Mesangial cell (primary cell): ENCODE results near the gene RALGDS. TPM values are rescaled to one million over a fixed set of nuclear protein-coding genes. Genes with fewer than 3 reads are reported as not detected.

Experiments used
- total RNA-seq: library from RNA; depleted of rRNA; stranded (reverse); fragments of >200 nt; gene quantifications from 2 replicates; pipeline ENCODE4 v1.2.3, GENCODE V29; 2015

Gene RALGDS
- total RNA-seq, result 21.0 and 35.2 TPM in 2 replicates

GRCh38 chr9:133121198-133121914, at the start of gene RALGDS:
RALGDS (minus strand) TSS chr9:133121240; CDS start chr9:133121154, 86 bp downstream.

GRCh38 chr9:133163504-133164172, 42.6 kb upstream of the RALGDS start, which contains the start of gene GBGT1:
GBGT1 (minus strand) TSS chr9:133163914; CDS start chr9:133162412, 1,502 bp downstream.

GRCh38 chr9:133061764-133062145, 59.3 kb downstream of the RALGDS start, which contains the start of gene CEL:
CEL (plus strand) TSS chr9:133061981; CDS start chr9:133062003, 22 bp downstream.

Other genes with a start within 250 kb of the RALGDS start
- 0.49 and 2.4 TPM in 2 replicates for gene AK8, start 243.0 kb downstream of the RALGDS start, total RNA-seq
- gene SPACA9, start 242.3 kb downstream of the RALGDS start, total RNA-seq, result 1.6 and 12.3 TPM in 2 replicates
- gene TSC1, start 176.6 kb downstream of the RALGDS start, total RNA-seq, result 14.0 and 20.3 TPM in 2 replicates
- gene GFI1B, start 142.5 kb downstream of the RALGDS start, total RNA-seq, result not detected in 2 replicates
- gene GTF3C5, start 90.2 kb downstream of the RALGDS start, total RNA-seq, result 52.4 and 80.5 TPM in 2 replicates
- gene CEL, start 59.3 kb downstream of the RALGDS start, total RNA-seq, result 0.16 and 0.38 TPM in 2 replicates
- 5.3 and 6.5 TPM in 2 replicates for gene GBGT1, start 42.7 kb upstream of the RALGDS start, total RNA-seq
- not detected in 2 replicates for gene OBP2B, start 88.0 kb upstream of the RALGDS start, total RNA-seq
- 1.1 TPM in 1 of 2 replicates, not detected in the other for gene ABO, start 154.0 kb upstream of the RALGDS start, total RNA-seq
- 9.4 and 9.5 TPM in 2 replicates for gene SURF6, start 214.9 kb upstream of the RALGDS start, total RNA-seq
- 24.0 and 32.5 TPM in 2 replicates for gene MED22, start 226.9 kb upstream of the RALGDS start, total RNA-seq
- gene RPL7A, start 227.0 kb upstream of the RALGDS start, total RNA-seq, result 1,845 and 2,045 TPM in 2 replicates
- 17.1 and 50.3 TPM in 2 replicates for gene SURF1, start 235.2 kb upstream of the RALGDS start, total RNA-seq
- 22.8 and 33.9 TPM in 2 replicates for gene SURF2, start 235.3 kb upstream of the RALGDS start, total RNA-seq